Endothelial cell of umbilical vein (primary cell): ENCODE data around the gene RNF213. TPM values are rescaled to one million over a fixed set of nuclear protein-coding genes. Genes with fewer than 3 reads are reported as not detected.

Experiments
- BruUV-seq: library from RNA; stranded (reverse); fragments of 400-500 nt; replicated peaks from 2 replicates; lab custom pipeline; 2021; lab: Mats Ljungman, UMichigan
- CTCF ChIA-PET: fragments of 300-600, 350-600 bp; sonication (Branson Sonifier 250); formaldehyde crosslinking; loops from one replicate; lab custom pipeline; 2021; ENCODE audit warnings: antibody characterized with exemption, inconsistent platforms; lab: Charles Lee
- POLR2A ChIA-PET: fragments of 300-600, 350-600 bp; sonication (Branson Sonifier 250); formaldehyde crosslinking; loops from one replicate; lab custom pipeline; 2021; ENCODE audit warnings: antibody characterized with exemption, inconsistent platforms; lab: Charles Lee
- DNase-seq: peaks from one replicate; pipeline ENCODE4 v3.0.0-alpha.2; 2011; ENCODE audit warnings: low read depth, low spot score
- FAIRE-seq: peaks from 2 replicates; lab custom pipeline; 2011; peaks lifted over from hg19 to GRCh38; lab: Jason Lieb, UNC
- H2AFZ ChIP-seq: 2 replicates; pipeline ENCODE4 v1.6.0; 2012; ENCODE audit warnings: low read depth, low read length, control low read depth, inconsistent platforms
- H3K27ac ChIP-seq: 2 replicates; pipeline ENCODE4 v1.5.1; 2011; ENCODE audit warnings: low read depth, mild to moderate bottlenecking, control low read depth, low read length, moderate library complexity; ENCODE audit not compliant: insufficient read depth
- H3K27me3 ChIP-seq, 2 experiments: 2 replicates each; pipeline versions ENCODE4 v1.6.0 to v1.6.1; 2011; ENCODE audit warnings: low read length in 2 of 2, mixed read lengths in 1 of 2; ENCODE audit not compliant: control insufficient read depth in 2 of 2, insufficient read depth in 2 of 2
- H3K36me3 ChIP-seq, 2 experiments: 2 replicates in 1 of 2; 3 replicates in 1 of 2; pipeline ENCODE4 v1.5.1; 2011; ENCODE audit warnings: low read length in 2 of 2, mild to moderate bottlenecking in 1 of 2, moderate library complexity in 1 of 2; ENCODE audit not compliant: control insufficient read depth in 2 of 2, insufficient read depth in 2 of 2; ENCODE audit errors: extremely low read depth in 1 of 2
- H3K4me1 ChIP-seq: 3 replicates; pipeline ENCODE4 v1.5.1; 2011; ENCODE audit warnings: mild to moderate bottlenecking, low read length; ENCODE audit not compliant: control insufficient read depth, insufficient read depth; ENCODE audit errors: extremely low read depth
- H3K4me2 ChIP-seq: 2 replicates; pipeline ENCODE4 v1.6.1; 2011; ENCODE audit warnings: low read length, control low read depth, mixed read lengths; ENCODE audit not compliant: insufficient read depth
- H3K4me3 ChIP-seq, 3 experiments: fragments of 200-600 bp in 1 of 3; sonication (generic), shearing (Covaris generic) in 1 of 3; replicated peaks in 1 of 3; 2 replicates each; pipeline ENCODE4 v1.5.1; 2011 to 2016; ENCODE audit warnings: control low read depth in 3 of 3, low read length in 3 of 3, mild to moderate bottlenecking in 2 of 3, inconsistent platforms in 1 of 3, low read depth in 1 of 3, moderate library complexity in 1 of 3; ENCODE audit not compliant: insufficient read depth in 1 of 3
- H3K79me2 ChIP-seq: 2 replicates; pipeline ENCODE4 v1.6.0; 2012; ENCODE audit warnings: low read length, inconsistent platforms; ENCODE audit not compliant: control insufficient read depth, insufficient read depth
- H3K9ac ChIP-seq: replicated peaks from 2 replicates; pipeline ENCODE3; 2011; ENCODE audit warnings: low read length, control low read depth; ENCODE audit not compliant: insufficient read depth; ENCODE audit errors: extremely low read depth
- H3K9me1 ChIP-seq: replicated peaks from 3 replicates; pipeline ENCODE4 v1.6.0; 2011; ENCODE audit warnings: mild to moderate bottlenecking, low read length; ENCODE audit not compliant: control insufficient read depth, insufficient read depth; ENCODE audit errors: extremely low read depth
- H3K9me3 ChIP-seq: replicated peaks from 2 replicates; pipeline ENCODE4 v1.5.1; 2012; ENCODE audit warnings: low read length, inconsistent platforms; ENCODE audit not compliant: control insufficient read depth, insufficient read depth
- H4K20me1 ChIP-seq: replicated peaks from 2 replicates; pipeline ENCODE3; 2011; ENCODE audit warnings: mild to moderate bottlenecking, low read length; ENCODE audit not compliant: control insufficient read depth, insufficient read depth; ENCODE audit errors: extremely low read depth
- EZH2 ChIP-seq: IDR thresholded peaks from 2 replicates; pipeline ENCODE4 v1.6.1; 2012; ENCODE audit warnings: borderline replicate concordance, low read depth, mild to moderate bottlenecking, moderate library complexity, low read length, inconsistent platforms; ENCODE audit not compliant: severe bottlenecking
- FOS ChIP-seq: IDR thresholded peaks from 2 replicates; pipeline ENCODE4 v1.6.1; 2011; ENCODE audit warnings: mild to moderate bottlenecking, low read length, moderate library complexity, borderline replicate concordance; ENCODE audit not compliant: insufficient read depth
- GATA2 ChIP-seq: IDR thresholded peaks from 2 replicates; pipeline ENCODE4 v1.7.0; 2011; ENCODE audit warnings: low read depth, mild to moderate bottlenecking, moderate library complexity, mixed read lengths, low read length; ENCODE audit not compliant: insufficient read length, insufficient read depth
- JUN ChIP-seq: IDR thresholded peaks from 2 replicates; pipeline ENCODE4 v1.6.1; 2011; ENCODE audit warnings: borderline replicate concordance, low read depth; ENCODE audit not compliant: insufficient read length, insufficient read depth
- MYC ChIP-seq: IDR thresholded peaks from one replicate; pipeline ENCODE4 v1.6.1; 2011; ENCODE audit warnings: mild to moderate bottlenecking, low read depth, low read length
- POLR2A ChIP-seq: IDR thresholded peaks from 2 replicates; pipeline ENCODE4 v1.6.1; 2012; ENCODE audit warnings: low read depth, mild to moderate bottlenecking, control low read depth, low read length
- POLR2AphosphoS5 ChIP-seq: IDR thresholded peaks from 2 replicates; pipeline ENCODE4 v1.6.1; 2012; ENCODE audit warnings: low read depth, mild to moderate bottlenecking, control low read depth, low read length, moderate library complexity; ENCODE audit not compliant: insufficient read depth
- dilution Hi-C: fragments of 300-500 bp; cut with MboI; formaldehyde crosslinking; loops from one replicate; pipeline ENCODE4 v1.15.0; 2019; ENCODE audit warnings: low sequenced_read_pairs; ENCODE audit not compliant: extremely low pct_ligation_motif_present
- intact Hi-C: fragments of 100-400 bp; cut with micrococcal nuclease; formaldehyde crosslinking; loops from one replicate; pipeline ENCODE4 v1.10.0; 2022
- polyA plus RNA-seq, 4 experiments: library from polyadenylated mRNA; depleted of rRNA in 3 of 4; stranded (reverse) in 3 of 4; unstranded in 1 of 4; fragments of >200 nt; gene quantifications; 2 replicates each; pipeline versions ENCODE4 v1.2.1 to v1.2.3, GENCODE V29; 2011 to 2012; ENCODE audit warnings: missing spikeins in 1 of 4
- total RNA-seq: library from RNA; stranded (reverse); gene quantifications from 2 replicates; pipeline ENCODE4 v1.2.3, GENCODE V29; 2021
- TF ChIP-seq, protein P1 (sequence below): IDR thresholded peaks from 2 replicates; pipeline ENCODE4 v1.6.1; 2011; ENCODE audit not compliant: insufficient read depth, insufficient read length
- TF ChIP-seq, protein P2 (sequence below), 2 donors: IDR thresholded peaks; 1 replicate in 1 of 2; 2 replicates in 1 of 2; pipeline ENCODE4 v1.5.1; 2011; ENCODE audit warnings: low read length in 2 of 2, mild to moderate bottlenecking in 2 of 2, moderate library complexity in 2 of 2, control low read depth in 1 of 2, inconsistent platforms in 1 of 2, low read depth in 1 of 2; ENCODE audit not compliant: insufficient read depth in 1 of 2; ENCODE audit errors: extremely low read depth in 1 of 2

The RNF213 gene
- total and polyA plus RNA-seq, 2 donors (not counting 3 experiments of a cell fraction or from before 2014, with no cell fraction given): 36.5 to 116 TPM

DNA sequence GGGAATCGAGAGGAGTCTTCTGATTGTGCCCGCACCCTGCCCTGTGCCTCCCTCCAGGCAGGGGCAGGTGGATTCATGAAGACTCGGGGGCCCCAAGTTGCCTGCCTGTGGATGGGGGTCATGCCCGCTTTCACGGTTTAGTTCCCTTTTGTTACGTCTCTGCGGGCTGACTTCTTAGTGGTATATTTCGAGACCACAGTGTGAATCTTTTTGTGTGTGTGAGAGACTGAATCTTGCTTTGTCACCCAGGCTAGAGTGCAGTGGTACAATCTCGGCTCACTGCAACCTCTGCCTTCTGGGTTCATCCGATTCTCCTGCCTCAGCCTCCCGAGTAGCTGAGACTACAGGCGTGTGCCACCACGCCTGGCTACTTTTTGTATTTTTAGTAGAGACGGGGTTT, 18.1 kb upstream of the RNF213 start:
- POLR2A ChIA-PET: no interaction called here

More for the DNA sequence above, 18.1 kb upstream of the RNF213 start:
- FAIRE-seq (no peak), DNase-seq (no peak)
- no peak overlapping the region for H2AFZ ChIP-seq
- no peaks in the 10 kb centered on the region for H3K9me1 ChIP-seq
- H3K27ac ChIP-seq: no peak overlapping the region
- BruUV-seq: no TSS peak
- H3K9ac ChIP-seq: no peak overlapping the region
- H3K27me3 ChIP-seq: no peaks in the 10 kb centered on the region
- TF ChIP-seq POLR2AphosphoS5 (no peak), JUN (no peak), EZH2 (no peak), FOS (no peak), MYC (no peak), POLR2A (no peak), GATA2 (no peak)
- TF ChIP-seq, protein P1, sequence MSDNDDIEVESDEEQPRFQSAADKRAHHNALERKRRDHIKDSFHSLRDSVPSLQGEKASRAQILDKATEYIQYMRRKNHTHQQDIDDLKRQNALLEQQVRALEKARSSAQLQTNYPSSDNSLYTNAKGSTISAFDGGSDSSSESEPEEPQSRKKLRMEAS: no peak
- TF ChIP-seq, protein P2, sequence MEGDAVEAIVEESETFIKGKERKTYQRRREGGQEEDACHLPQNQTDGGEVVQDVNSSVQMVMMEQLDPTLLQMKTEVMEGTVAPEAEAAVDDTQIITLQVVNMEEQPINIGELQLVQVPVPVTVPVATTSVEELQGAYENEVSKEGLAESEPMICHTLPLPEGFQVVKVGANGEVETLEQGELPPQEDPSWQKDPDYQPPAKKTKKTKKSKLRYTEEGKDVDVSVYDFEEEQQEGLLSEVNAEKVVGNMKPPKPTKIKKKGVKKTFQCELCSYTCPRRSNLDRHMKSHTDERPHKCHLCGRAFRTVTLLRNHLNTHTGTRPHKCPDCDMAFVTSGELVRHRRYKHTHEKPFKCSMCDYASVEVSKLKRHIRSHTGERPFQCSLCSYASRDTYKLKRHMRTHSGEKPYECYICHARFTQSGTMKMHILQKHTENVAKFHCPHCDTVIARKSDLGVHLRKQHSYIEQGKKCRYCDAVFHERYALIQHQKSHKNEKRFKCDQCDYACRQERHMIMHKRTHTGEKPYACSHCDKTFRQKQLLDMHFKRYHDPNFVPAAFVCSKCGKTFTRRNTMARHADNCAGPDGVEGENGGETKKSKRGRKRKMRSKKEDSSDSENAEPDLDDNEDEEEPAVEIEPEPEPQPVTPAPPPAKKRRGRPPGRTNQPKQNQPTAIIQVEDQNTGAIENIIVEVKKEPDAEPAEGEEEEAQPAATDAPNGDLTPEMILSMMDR (IDR thresholded peaks at IDR 0.05; ENCODE audit: extremely low read depth in 1 of 2, insufficient read depth in 1 of 2, low read depth in 1 of 2, low read length in 2 of 2): no peak
- no peaks in the 10 kb centered on the region for H3K4me1 ChIP-seq
- H3K9me3 ChIP-seq: no peaks in the 10 kb centered on the region
- H4K20me1 ChIP-seq: no peaks in the 10 kb centered on the region
- H3K79me2 ChIP-seq: no peaks in the 10 kb centered on the region
- dilution Hi-C loops: no loop called here
- CTCF ChIA-PET: no interaction called here
- peaks cover 2 to 19% of the 10 kb centered on the region in 2 experiments for H3K36me3 ChIP-seq
- intact Hi-C loops: no loop called here
- H3K4me3 ChIP-seq: no peak overlapping the region
- H3K4me2 ChIP-seq: no peak overlapping the region
